ENCODE results near the gene ITIH4.

ITIH4 gene

GRCh38 chr3:52834871-52835501 lies 4.5 kb upstream of the ITIH4 start, which contains the start of gene MUSTN1:
MUSTN1 (minus strand) TSS chr3:52835019; CDS start chr3:52834948, 71 bp downstream.
- ChIA-PET CTCF (interaction anchor here (1.1 to 2.0 kb wide), 2 partner anchors 10 to 14 kb away, joined by 3 to 4 read pairs; no protein-coding TSS in a partner anchor), POLR2A (interaction anchor here (0.7 kb wide), 1 partner anchor 77 kb away, joined by 8 read pairs; no protein-coding TSS in a partner anchor)
- H3K36me3 ChIP-seq (ENCODE audit: control insufficient read depth in 2 of 2, insufficient read depth in 1 of 2, low read length in 2 of 2): peaks cover 0 to 24% of the 10 kb centered on the region in 2 experiments; a peak in 1 of 3 replicates
- H3K4me3 ChIP-seq (ENCODE audit: low read depth, low read length): no peak within 1 kb of the TSS
- H3K9me3 ChIP-seq (ENCODE audit: control insufficient read depth, insufficient read depth, low read depth, low read length): no peaks in the 10 kb centered on the region
- TF ChIP-seq SP7 (tag by site-specific recombination; IDR thresholded peaks at IDR 0.05): no peak
- TF ChIP-seq, protein P1, sequence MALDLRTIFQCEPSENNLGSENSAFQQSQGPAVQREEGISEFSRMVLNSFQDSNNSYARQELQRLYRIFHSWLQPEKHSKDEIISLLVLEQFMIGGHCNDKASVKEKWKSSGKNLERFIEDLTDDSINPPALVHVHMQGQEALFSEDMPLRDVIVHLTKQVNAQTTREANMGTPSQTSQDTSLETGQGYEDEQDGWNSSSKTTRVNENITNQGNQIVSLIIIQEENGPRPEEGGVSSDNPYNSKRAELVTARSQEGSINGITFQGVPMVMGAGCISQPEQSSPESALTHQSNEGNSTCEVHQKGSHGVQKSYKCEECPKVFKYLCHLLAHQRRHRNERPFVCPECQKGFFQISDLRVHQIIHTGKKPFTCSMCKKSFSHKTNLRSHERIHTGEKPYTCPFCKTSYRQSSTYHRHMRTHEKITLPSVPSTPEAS (tag by site-specific recombination; IDR thresholded peaks at IDR 0.05): 0 out of 2 replicates have a peak, but pooled peaks have one; percentile 4
- H3K27ac ChIP-seq (ENCODE audit: extremely low read depth, low read depth, low read length): no peak within 1 kb of the TSS
- peaks cover 12% of the 10 kb centered on the region; the same call in 1 of the 2 replicates for H3K4me1 ChIP-seq (ENCODE audit: control insufficient read depth, insufficient read depth, low read length)

DNA sequence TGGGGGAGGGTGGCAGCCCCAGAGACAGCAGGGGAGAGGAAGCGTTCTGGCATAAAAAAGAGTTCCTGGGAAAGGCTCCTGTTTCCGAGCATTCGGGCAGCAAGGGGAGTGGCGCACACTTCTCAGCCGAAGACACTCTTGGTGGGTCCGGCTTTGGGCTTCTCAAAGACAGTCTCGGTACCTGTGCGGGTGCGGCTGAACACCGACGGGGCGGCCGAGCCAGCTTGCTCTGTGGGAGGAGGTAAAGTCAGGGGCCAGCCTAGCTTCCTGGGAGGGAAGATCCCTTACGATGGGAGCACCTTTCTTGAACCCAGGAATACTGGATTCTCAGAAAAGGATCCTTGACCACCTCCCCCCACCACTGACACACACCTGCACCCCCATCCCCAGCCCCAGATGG lies 2.7 kb upstream of the ITIH4 start:
- TF ChIP-seq ZFP3 (tag by site-specific recombination; IDR thresholded peaks at IDR 0.05; ENCODE audit: low read depth): no peak
- TF ChIP-seq ZNF626 (tag by site-specific recombination; IDR thresholded peaks at IDR 0.05): no peak
- TF ChIP-seq ZNF600 (tag by site-specific recombination; IDR thresholded peaks at IDR 0.05): peak; percentile 49; the same call in 1 of the 2 replicates
- TF ChIP-seq TSHZ1 (tag by site-specific recombination; IDR thresholded peaks at IDR 0.05; ENCODE audit: borderline replicate concordance): no peak
- TF ChIP-seq ZNF324 (tag by site-specific recombination; IDR thresholded peaks at IDR 0.05): no peak
- no peak overlapping the region for H3K4me3 ChIP-seq (ENCODE audit: low read depth, low read length)
- peaks cover 0 to 14% of the 10 kb centered on the region in 2 experiments; a peak in 1 of 3 replicates for H3K36me3 ChIP-seq (ENCODE audit: control insufficient read depth in 2 of 2, insufficient read depth in 1 of 2, low read length in 2 of 2)
- H3K9me3 ChIP-seq (ENCODE audit: control insufficient read depth, insufficient read depth, low read depth, low read length): no peaks in the 10 kb centered on the region
- ChIA-PET CTCF (interaction anchor here (2.2 kb wide), 1 partner anchor 12 kb away, joined by 8 read pairs; no protein-coding TSS in a partner anchor), POLR2A (no interaction called here)
- H3K27ac ChIP-seq (ENCODE audit: extremely low read depth, low read depth, low read length): no peak overlapping the region
- H3K4me1 ChIP-seq (ENCODE audit: control insufficient read depth, insufficient read depth, low read length): peaks cover 12% of the 10 kb centered on the region; the same call in 1 of the 2 replicates

GRCh38 chr3:52831500-52832301 lies 1.2 kb upstream of the ITIH4 start:
- H3K27ac ChIP-seq (ENCODE audit: extremely low read depth, low read depth, low read length): no peak overlapping the region
- peaks cover 0 to 9% of the 10 kb centered on the region in 2 experiments; a peak in 1 of 3 replicates for H3K36me3 ChIP-seq (ENCODE audit: control insufficient read depth in 2 of 2, insufficient read depth in 1 of 2, low read length in 2 of 2)
- no peak overlapping the region for H3K4me3 ChIP-seq (ENCODE audit: low read depth, low read length)
- peaks cover 12% of the 10 kb centered on the region; the same call in 1 of the 2 replicates for H3K4me1 ChIP-seq (ENCODE audit: control insufficient read depth, insufficient read depth, low read length)
- H3K9me3 ChIP-seq (ENCODE audit: control insufficient read depth, insufficient read depth, low read depth, low read length): no peaks in the 10 kb centered on the region
- ChIA-PET POLR2A (interaction anchor here (0.5 to 0.6 kb wide), 2 partner anchors 60 to 155 kb away, joined by 3 to 4 read pairs; no protein-coding TSS in a partner anchor), CTCF (interaction anchor here (0.6 to 2.2 kb wide), 4 partner anchors 11 to 87 kb away, joined by 3 to 8 read pairs (median 4); no protein-coding TSS in a partner anchor)
- TF ChIP-seq ZNF692 (tag by site-specific recombination; IDR thresholded peaks at IDR 0.05) (peak; percentile 92), SP2 (tag by site-specific recombination; IDR thresholded peaks at IDR 0.05) (no peak), ZNF777 (tag by site-specific recombination; IDR thresholded peaks at IDR 0.05; ENCODE audit: borderline replicate concordance) (no peak), ZNF19 (tag by site-specific recombination; IDR thresholded peaks at IDR 0.05; ENCODE audit: low read depth) (no peak), ZNF362 (tag by site-specific recombination; IDR thresholded peaks at IDR 0.05) (no peak), ZNF626 (tag by site-specific recombination; IDR thresholded peaks at IDR 0.05) (no peak), ZNF76 (tag by site-specific recombination; IDR thresholded peaks at IDR 0.05; ENCODE audit: borderline replicate concordance, low read depth) (peak; percentile 19; the same call in 1 of the 2 replicates), ZNF600 (tag by site-specific recombination; IDR thresholded peaks at IDR 0.05) (peak; percentile 72), GLIS2 (tag by site-specific recombination; IDR thresholded peaks at IDR 0.05) (peak; percentile 70), ZNF202 (tag by site-specific recombination; IDR thresholded peaks at IDR 0.05; ENCODE audit: borderline replicate concordance) (no peak), MEIS1 (CRISPR knock-in tag; IDR thresholded peaks at IDR 0.05; ENCODE audit: borderline replicate concordance) (no peak), ZNF596 (tag by site-specific recombination; IDR thresholded peaks at IDR 0.05) (no peak)
- TF ChIP-seq, protein P2, sequence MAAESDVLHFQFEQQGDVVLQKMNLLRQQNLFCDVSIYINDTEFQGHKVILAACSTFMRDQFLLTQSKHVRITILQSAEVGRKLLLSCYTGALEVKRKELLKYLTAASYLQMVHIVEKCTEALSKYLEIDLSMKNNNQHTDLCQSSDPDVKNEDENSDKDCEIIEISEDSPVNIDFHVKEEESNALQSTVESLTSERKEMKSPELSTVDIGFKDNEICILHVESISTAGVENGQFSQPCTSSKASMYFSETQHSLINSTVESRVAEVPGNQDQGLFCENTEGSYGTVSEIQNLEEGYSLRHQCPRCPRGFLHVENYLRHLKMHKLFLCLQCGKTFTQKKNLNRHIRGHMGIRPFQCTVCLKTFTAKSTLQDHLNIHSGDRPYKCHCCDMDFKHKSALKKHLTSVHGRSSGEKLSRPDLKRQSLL (tag by site-specific recombination; IDR thresholded peaks at IDR 0.05): peak; percentile 85

Data from HEK293 (cell line).